ENCODE data around the gene SURF6. TPM values are rescaled to one million over a fixed set of nuclear protein-coding genes. Genes with fewer than 3 reads are reported as not detected.

The SURF6 gene
- polyA plus RNA-seq, 4 donors = 21.1 to 36.9 (median 26.7) TPM

GRCh38 chr9:133368249-133368881 is 32.4 kb upstream of the SURF6 start:
- DNase-seq (ENCODE audit: low read depth in 4 of 4, low spot score in 3 of 4) = no peak

- no peak for DNase-seq (ENCODE audit: low read depth in 4 of 4, low spot score in 3 of 4)
These were observed 31.8 kb upstream of the SURF6 start for GRCh38 chr9:133367778-133368177.

GRCh38 chr9:133367221-133367620 is 31.2 kb upstream of the SURF6 start:
- no peak for DNase-seq (ENCODE audit: low read depth in 4 of 4, low spot score in 3 of 4)

- DNase-seq (ENCODE audit: low read depth in 4 of 4, low spot score in 3 of 4) = no peak
These were observed 30.4 kb upstream of the SURF6 start for GRCh38 chr9:133366435-133366834.

- no peak for DNase-seq (ENCODE audit: low read depth in 4 of 4, low spot score in 3 of 4)
These were observed 26.5 kb upstream of the SURF6 start for GRCh38 chr9:133362359-133363044.

GRCh38 chr9:133361507-133362092 is 25.6 kb upstream of the SURF6 start:
- no peak for DNase-seq (ENCODE audit: low read depth in 4 of 4, low spot score in 3 of 4)

- DNase-seq (ENCODE audit: low read depth in 4 of 4, low spot score in 3 of 4) = no peak
These were observed 24.7 kb upstream of the SURF6 start for GRCh38 chr9:133360400-133361393.

- DNase-seq (ENCODE audit: low read depth in 4 of 4, low spot score in 3 of 4) = no peak
These were observed 23.6 kb upstream of the SURF6 start for GRCh38 chr9:133359399-133360175.

- no peak for DNase-seq (ENCODE audit: low read depth in 4 of 4, low spot score in 3 of 4)
These were observed 21.7 kb upstream of the SURF6 start for GRCh38 chr9:133357656-133358055.

GRCh38 chr9:133356391-133357091 is 20.6 kb upstream of the SURF6 start, which contains the start of the genes SURF1 and SURF2:
TSS of gene SURF1 (minus strand) at chr9:133356487. CDS start at chr9:133356453, 34 bp downstream.
TSS of gene SURF2 (plus strand) at chr9:133356550. CDS start at chr9:133356593, 43 bp downstream.
- DNase-seq (ENCODE audit: low read depth in 4 of 4, low spot score in 3 of 4) = peak in 1 of 4 donors; percentile 69

- no peak for DNase-seq (ENCODE audit: low read depth in 4 of 4, low spot score in 3 of 4)
These were observed 19.9 kb upstream of the SURF6 start for GRCh38 chr9:133355881-133356357.

- no peak for DNase-seq (ENCODE audit: low read depth in 4 of 4, low spot score in 3 of 4)
These were observed 18.8 kb upstream of the SURF6 start for GRCh38 chr9:133354766-133355165.

GRCh38 chr9:133353548-133353947 is 17.6 kb upstream of the SURF6 start:
- DNase-seq (ENCODE audit: low read depth in 4 of 4, low spot score in 3 of 4) = no peak

GRCh38 chr9:133352635-133353340 is 16.8 kb upstream of the SURF6 start:
- DNase-seq (ENCODE audit: low read depth in 4 of 4, low spot score in 3 of 4) = no peak

- no peak for DNase-seq (ENCODE audit: low read depth in 4 of 4, low spot score in 3 of 4)
These were observed 16.1 kb upstream of the SURF6 start for GRCh38 chr9:133351908-133352634.

- DNase-seq (ENCODE audit: low read depth in 4 of 4, low spot score in 3 of 4) = no peak
These were observed 15.5 kb upstream of the SURF6 start for GRCh38 chr9:133351526-133351907.

- no peak for DNase-seq (ENCODE audit: low read depth in 4 of 4, low spot score in 3 of 4)
These were observed 14.1 kb upstream of the SURF6 start for GRCh38 chr9:133349965-133350616.
